Thyroid gland (tissue), 4 donors: Measurements from ENCODE around the gene IRAK1BP1.

Experiments
- POLR2A ChIP-seq, 2 donors: fragments of 450-650 bp; IDR thresholded peaks; one replicate each; pipeline ENCODE4 v1.6.1; 2017; ENCODE audit warnings: antibody characterized with exemption in 2 of 2, mild to moderate bottlenecking in 2 of 2, moderate library complexity in 1 of 2
- TF ChIP-seq, protein P1 (sequence below), 6 experiments: fragments of 200-600 bp in 3 of 6; fragments of 450-650 bp in 3 of 6; sonication (generic) in 3 of 6; IDR thresholded peaks; one replicate each; pipeline ENCODE4 v1.5.1; 2016 to 2019; ENCODE audit warnings: antibody characterized with exemption in 6 of 6, mild to moderate bottlenecking in 2 of 6, inconsistent platforms in 1 of 6, moderate library complexity in 1 of 6

GRCh38 chr6:78947962-78948361, 80.6 kb downstream of the IRAK1BP1 start:
- TF ChIP-seq, protein P1, sequence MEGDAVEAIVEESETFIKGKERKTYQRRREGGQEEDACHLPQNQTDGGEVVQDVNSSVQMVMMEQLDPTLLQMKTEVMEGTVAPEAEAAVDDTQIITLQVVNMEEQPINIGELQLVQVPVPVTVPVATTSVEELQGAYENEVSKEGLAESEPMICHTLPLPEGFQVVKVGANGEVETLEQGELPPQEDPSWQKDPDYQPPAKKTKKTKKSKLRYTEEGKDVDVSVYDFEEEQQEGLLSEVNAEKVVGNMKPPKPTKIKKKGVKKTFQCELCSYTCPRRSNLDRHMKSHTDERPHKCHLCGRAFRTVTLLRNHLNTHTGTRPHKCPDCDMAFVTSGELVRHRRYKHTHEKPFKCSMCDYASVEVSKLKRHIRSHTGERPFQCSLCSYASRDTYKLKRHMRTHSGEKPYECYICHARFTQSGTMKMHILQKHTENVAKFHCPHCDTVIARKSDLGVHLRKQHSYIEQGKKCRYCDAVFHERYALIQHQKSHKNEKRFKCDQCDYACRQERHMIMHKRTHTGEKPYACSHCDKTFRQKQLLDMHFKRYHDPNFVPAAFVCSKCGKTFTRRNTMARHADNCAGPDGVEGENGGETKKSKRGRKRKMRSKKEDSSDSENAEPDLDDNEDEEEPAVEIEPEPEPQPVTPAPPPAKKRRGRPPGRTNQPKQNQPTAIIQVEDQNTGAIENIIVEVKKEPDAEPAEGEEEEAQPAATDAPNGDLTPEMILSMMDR (IDR thresholded peaks at IDR 0.05): no peak
- TF ChIP-seq POLR2A (IDR thresholded peaks at IDR 0.05): no peak
